Coronary artery (tissue), 2 donors: ENCODE results near the gene ATP1A4.

ENCODE experiments used
- DNase-seq: peaks from one replicate; pipeline ENCODE4 v3.0.0-alpha.2; 2017; ENCODE audit warnings: low spot score
- H3K27ac ChIP-seq, 2 donors: fragments of 200-600 bp; sonication (generic); one replicate each; pipeline ENCODE4 v1.5.1; 2016 to 2019
- H3K4me3 ChIP-seq: fragments of 200-600 bp; sonication (generic); 2 replicates; pipeline ENCODE4 v1.5.1; 2016; ENCODE audit warnings: mild to moderate bottlenecking, moderate library complexity
- TF ChIP-seq, protein P1 (sequence below): fragments of 200-600 bp; sonication (generic); IDR thresholded peaks from one replicate; pipeline ENCODE4 v1.5.1; 2019; ENCODE audit warnings: antibody characterized with exemption

Gene ATP1A4

GRCh38 chr1:160128636-160129035, 22.8 kb upstream of the ATP1A4 start:
- TF ChIP-seq, protein P1, sequence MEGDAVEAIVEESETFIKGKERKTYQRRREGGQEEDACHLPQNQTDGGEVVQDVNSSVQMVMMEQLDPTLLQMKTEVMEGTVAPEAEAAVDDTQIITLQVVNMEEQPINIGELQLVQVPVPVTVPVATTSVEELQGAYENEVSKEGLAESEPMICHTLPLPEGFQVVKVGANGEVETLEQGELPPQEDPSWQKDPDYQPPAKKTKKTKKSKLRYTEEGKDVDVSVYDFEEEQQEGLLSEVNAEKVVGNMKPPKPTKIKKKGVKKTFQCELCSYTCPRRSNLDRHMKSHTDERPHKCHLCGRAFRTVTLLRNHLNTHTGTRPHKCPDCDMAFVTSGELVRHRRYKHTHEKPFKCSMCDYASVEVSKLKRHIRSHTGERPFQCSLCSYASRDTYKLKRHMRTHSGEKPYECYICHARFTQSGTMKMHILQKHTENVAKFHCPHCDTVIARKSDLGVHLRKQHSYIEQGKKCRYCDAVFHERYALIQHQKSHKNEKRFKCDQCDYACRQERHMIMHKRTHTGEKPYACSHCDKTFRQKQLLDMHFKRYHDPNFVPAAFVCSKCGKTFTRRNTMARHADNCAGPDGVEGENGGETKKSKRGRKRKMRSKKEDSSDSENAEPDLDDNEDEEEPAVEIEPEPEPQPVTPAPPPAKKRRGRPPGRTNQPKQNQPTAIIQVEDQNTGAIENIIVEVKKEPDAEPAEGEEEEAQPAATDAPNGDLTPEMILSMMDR, result no peak
- no peak for DNase-seq
- no peak overlapping the region for H3K4me3 ChIP-seq
- H3K27ac ChIP-seq, result peak overlapping the region; percentile 58 to 85

DNA sequence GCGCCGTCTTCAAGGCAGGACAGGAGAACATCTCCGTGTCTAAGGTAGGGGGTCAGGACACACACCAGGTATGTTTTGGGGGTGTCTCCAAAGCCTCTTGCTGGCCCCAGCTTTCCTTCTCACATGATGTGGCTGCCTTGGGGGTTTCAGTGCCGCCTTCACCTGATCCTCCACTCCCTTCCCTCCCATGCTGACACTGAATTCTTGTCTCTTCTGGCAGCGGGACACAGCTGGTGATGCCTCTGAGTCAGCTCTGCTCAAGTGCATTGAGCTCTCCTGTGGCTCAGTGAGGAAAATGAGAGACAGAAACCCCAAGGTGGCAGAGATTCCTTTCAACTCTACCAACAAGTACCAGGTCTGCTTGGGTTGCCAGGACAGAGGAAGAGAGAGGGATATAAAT, 22.4 kb upstream of the ATP1A4 start:
- DNase-seq, result no peak
- H3K27ac ChIP-seq, result peak overlapping the region; percentile 58 to 85
- TF ChIP-seq, protein P1, result no peak
- H3K4me3 ChIP-seq, result no peak overlapping the region

GRCh38 chr1:160129558-160129957, 21.8 kb upstream of the ATP1A4 start:
- Histone ChIP-seq H3K4me3 (no peak overlapping the region), H3K27ac (peak overlapping the region; percentile 58 to 85)
- DNase-seq, result no peak
- TF ChIP-seq, protein P1, result no peak

- Histone ChIP-seq H3K4me3 (no peak overlapping the region), H3K27ac (peak overlapping the region; percentile 68 to 85)
- TF ChIP-seq, protein P1, result no peak
- no peak for DNase-seq
Measured at GRCh38 chr1:160129966-160130365, 21.4 kb upstream of the ATP1A4 start.

DNA sequence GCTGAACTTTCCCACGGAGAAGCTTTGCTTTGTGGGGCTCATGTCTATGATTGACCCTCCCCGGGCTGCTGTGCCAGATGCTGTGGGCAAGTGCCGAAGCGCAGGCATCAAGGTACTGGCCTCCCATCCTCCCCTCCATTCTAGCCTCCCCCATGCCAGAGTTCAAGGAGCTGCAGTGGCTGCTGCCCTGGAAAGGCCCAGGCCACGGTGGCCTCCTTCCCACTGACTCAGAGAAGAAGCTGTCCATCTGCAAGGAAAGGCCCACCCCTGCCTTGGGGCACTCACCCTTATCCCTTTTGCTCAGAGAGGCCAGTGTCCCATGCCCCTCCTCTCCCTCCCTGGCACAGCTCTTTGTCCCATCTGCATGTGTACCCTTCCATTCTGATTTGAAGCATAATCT, 20.9 kb upstream of the ATP1A4 start:
- Histone ChIP-seq H3K4me3 (no peak overlapping the region), H3K27ac (peak overlapping the region; percentile 68 to 85)
- DNase-seq, result no peak
- TF ChIP-seq, protein P1, result no peak

DNA sequence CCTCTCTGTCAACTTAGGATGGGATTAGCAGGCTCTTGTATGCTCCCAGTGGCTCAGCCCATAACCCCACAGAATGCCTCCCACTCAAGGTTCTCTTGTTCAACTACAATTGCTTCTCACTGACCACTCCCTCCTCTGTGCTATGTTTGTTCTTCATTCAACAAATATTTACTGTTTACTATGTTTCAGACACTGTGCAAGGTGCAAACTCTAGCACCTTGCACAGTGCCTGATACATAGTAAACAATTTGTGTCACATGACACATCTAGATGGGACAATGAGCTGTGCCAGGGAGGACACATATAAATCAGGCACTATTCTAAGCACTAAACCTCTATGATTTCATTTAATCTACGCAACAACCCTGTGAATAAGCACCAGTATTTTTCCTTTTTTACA, 20.5 kb upstream of the ATP1A4 start:
- no peak for DNase-seq
- peak overlapping the region; percentile 68 to 85 for H3K27ac ChIP-seq
- TF ChIP-seq, protein P1, result no peak
- no peak overlapping the region for H3K4me3 ChIP-seq

GRCh38 chr1:160131803-160132565, 19.4 kb upstream of the ATP1A4 start:
- TF ChIP-seq, protein P1, result no peak

More at GRCh38 chr1:160131803-160132565, 19.4 kb upstream of the ATP1A4 start:
- peak; percentile 94 for DNase-seq
- peak overlapping the region; percentile 68 to 85 for H3K27ac ChIP-seq
- H3K4me3 ChIP-seq, result no peak overlapping the region
